Measurements from ENCODE around the gene PAQR9. TPM values are rescaled to one million over a fixed set of nuclear protein-coding genes. Genes with fewer than 3 reads are reported as not detected.
A peak's percentile ranks its signal among the peaks of the same experiment; 100 is the strongest.

The PAQR9 gene
- total RNA-seq, 2 experiments from 2014 or later: not detected

DNA sequence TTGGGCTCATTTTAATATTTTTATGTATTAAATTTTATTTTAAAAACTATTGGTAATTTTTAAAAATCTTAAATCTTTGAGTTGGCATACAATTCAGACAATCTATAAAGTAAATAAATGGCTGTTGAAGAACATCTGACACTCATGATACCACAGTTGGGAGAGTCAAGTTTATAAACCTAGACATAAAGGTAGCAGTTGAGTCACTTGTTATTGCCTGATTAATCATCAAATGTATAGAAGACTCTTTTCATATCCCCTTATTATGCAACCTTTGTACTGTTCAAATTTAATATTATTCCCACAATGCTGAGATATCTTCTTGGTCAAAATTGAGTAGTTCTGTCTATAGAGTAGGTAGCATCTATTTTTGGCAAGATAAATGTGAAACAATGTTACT lies 19.6 kb downstream of the PAQR9 start:
- Mint-ChIP-seq H3K36me3 (ENCODE audit: low read depth) (no peaks in the 10 kb centered on the region), H3K9me3 (no peaks in the 10 kb centered on the region)
- POLR2A ChIA-PET: no interaction called here

GRCh38 chr3:142943349-142943748 lies 20.1 kb downstream of the PAQR9 start:
- Mint-ChIP-seq H3K4me3 (no peak overlapping the region), H3K36me3 (ENCODE audit: low read depth) (no peaks in the 10 kb centered on the region), H3K9me3 (no peaks in the 10 kb centered on the region), H3K27me3 (peaks cover 23% of the 10 kb centered on the region), H3K4me1 (peaks cover 24% of the 10 kb centered on the region), H3K27ac (no peak overlapping the region)
- DNase-seq: no peak
- ChIA-PET POLR2A (no interaction called here), CTCF (interaction anchor here (0.5 to 1.0 kb wide), 2 partner anchors 8 to 69 kb away, joined by 4 read pairs; no protein-coding TSS in a partner anchor)

More for the DNA sequence above, 19.6 kb downstream of the PAQR9 start:
- no peak overlapping the region for H3K27ac Mint-ChIP-seq
- H3K4me1 Mint-ChIP-seq: peaks cover 24% of the 10 kb centered on the region
- no peak overlapping the region for H3K4me3 Mint-ChIP-seq
- CTCF ChIA-PET: interaction anchor here (0.5 to 1.0 kb wide), 2 partner anchors 8 to 70 kb away, joined by 4 read pairs; no protein-coding TSS in a partner anchor
- peaks cover 27% of the 10 kb centered on the region for H3K27me3 Mint-ChIP-seq
- DNase-seq: no peak

- Mint-ChIP-seq H3K9me3 (no peaks in the 10 kb centered on the region), H3K4me1 (peaks cover 13% of the 10 kb centered on the region), H3K27me3 (peaks cover 11% of the 10 kb centered on the region), H3K4me3 (no peak overlapping the region), H3K36me3 (ENCODE audit: low read depth) (no peaks in the 10 kb centered on the region), H3K27ac (no peak overlapping the region)
- no peak for DNase-seq
- ChIA-PET CTCF (interaction anchor here (0.6 to 1.2 kb wide), 3 partner anchors 20 to 557 kb away, joined by 3 read pairs; no protein-coding TSS in a partner anchor), POLR2A (no interaction called here)
These were observed 21.9 kb downstream of the PAQR9 start for GRCh38 chr3:142941373-142942123.

GRCh38 chr3:142940472-142940871 lies 23.0 kb downstream of the PAQR9 start:
- peaks cover 10% of the 10 kb centered on the region for H3K4me1 Mint-ChIP-seq
- POLR2A ChIA-PET: no interaction called here
- no peak for DNase-seq
- no peak overlapping the region for H3K4me3 Mint-ChIP-seq
- CTCF ChIA-PET: interaction anchor here (0.9 kb wide), 1 partner anchor 277 kb away, joined by 3 read pairs; no protein-coding TSS in a partner anchor
- peaks cover 5% of the 10 kb centered on the region for H3K27me3 Mint-ChIP-seq
- H3K36me3 Mint-ChIP-seq (ENCODE audit: low read depth): no peaks in the 10 kb centered on the region
- no peaks in the 10 kb centered on the region for H3K9me3 Mint-ChIP-seq
- no peak overlapping the region for H3K27ac Mint-ChIP-seq

DNA sequence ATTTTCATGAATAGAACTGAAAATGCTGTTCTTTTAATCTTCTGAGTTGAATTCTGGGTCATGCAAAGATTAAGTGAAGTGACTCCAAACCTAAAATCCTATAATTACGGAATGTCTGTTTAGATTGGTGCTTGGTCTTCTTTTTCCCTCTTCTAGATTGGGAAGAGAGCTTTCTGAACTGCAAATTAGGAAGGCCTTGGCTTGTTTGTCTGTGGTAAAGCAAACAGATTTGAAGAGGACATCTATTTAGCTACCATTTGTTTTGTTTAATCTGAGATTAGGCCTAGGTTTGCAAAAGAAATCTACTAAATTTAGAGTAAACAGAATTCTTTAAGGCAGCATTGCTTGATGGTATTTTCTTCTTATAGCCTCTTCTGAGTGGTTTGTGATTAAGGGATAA lies 23.5 kb downstream of the PAQR9 start:
- H3K4me3 Mint-ChIP-seq: no peak overlapping the region
- POLR2A ChIA-PET: no interaction called here
- CTCF ChIA-PET: interaction anchor here (0.8 to 0.9 kb wide), 2 partner anchors 11 to 12 kb away, joined by 3 to 5 read pairs; no protein-coding TSS in a partner anchor
- no peak overlapping the region for H3K27ac Mint-ChIP-seq
- peaks cover 10% of the 10 kb centered on the region for H3K4me1 Mint-ChIP-seq
- H3K27me3 Mint-ChIP-seq: peaks cover 4% of the 10 kb centered on the region
- no peaks in the 10 kb centered on the region for H3K9me3 Mint-ChIP-seq
- H3K36me3 Mint-ChIP-seq (ENCODE audit: low read depth): no peaks in the 10 kb centered on the region
- no peak for DNase-seq

- ChIA-PET CTCF (interaction anchor here (1.4 kb wide), 1 partner anchor 9 kb away, joined by 4 read pairs; no protein-coding TSS in a partner anchor), POLR2A (no interaction called here)
- Mint-ChIP-seq H3K4me3 (no peak overlapping the region), H3K27me3 (peaks cover 1% of the 10 kb centered on the region), H3K4me1 (no peaks in the 10 kb centered on the region), H3K27ac (no peak overlapping the region), H3K9me3 (no peaks in the 10 kb centered on the region), H3K36me3 (ENCODE audit: low read depth) (no peaks in the 10 kb centered on the region)
- DNase-seq: no peak
These were observed 27.5 kb downstream of the PAQR9 start for GRCh38 chr3:142935963-142936362.

DNA sequence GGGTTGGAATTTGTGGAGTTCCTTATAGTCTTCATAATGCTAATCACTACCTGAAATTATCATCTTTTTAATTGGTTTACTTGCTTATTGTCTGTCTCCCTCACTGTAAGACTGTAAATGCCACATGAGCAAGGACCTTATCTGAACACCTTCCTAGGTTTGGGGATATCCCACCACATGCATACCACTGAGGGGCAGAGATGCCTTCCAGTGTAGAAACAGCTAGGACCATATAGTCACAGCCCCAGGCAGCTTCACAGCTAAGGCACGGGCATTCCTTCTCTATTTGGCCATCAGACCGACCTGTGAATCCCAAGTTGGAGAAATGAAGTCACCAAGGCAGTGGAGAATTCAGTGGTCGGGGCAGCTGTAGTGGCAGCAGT lies 28.6 kb downstream of the PAQR9 start:
- Mint-ChIP-seq H3K4me3 (no peak overlapping the region), H3K27ac (no peak overlapping the region), H3K36me3 (ENCODE audit: low read depth) (no peaks in the 10 kb centered on the region), H3K4me1 (no peaks in the 10 kb centered on the region), H3K27me3 (no peaks in the 10 kb centered on the region), H3K9me3 (no peaks in the 10 kb centered on the region)
- ChIA-PET CTCF (no interaction called here), POLR2A (no interaction called here)
- DNase-seq: no peak

GRCh38 chr3:142934128-142934886 lies 29.2 kb downstream of the PAQR9 start:
- Mint-ChIP-seq H3K27ac (no peak overlapping the region), H3K4me3 (no peak overlapping the region), H3K9me3 (no peaks in the 10 kb centered on the region), H3K36me3 (ENCODE audit: low read depth) (no peaks in the 10 kb centered on the region), H3K27me3 (no peaks in the 10 kb centered on the region), H3K4me1 (no peaks in the 10 kb centered on the region)
- POLR2A ChIA-PET: no interaction called here
- DNase-seq: no peak
- CTCF ChIA-PET: no interaction called here

DNA sequence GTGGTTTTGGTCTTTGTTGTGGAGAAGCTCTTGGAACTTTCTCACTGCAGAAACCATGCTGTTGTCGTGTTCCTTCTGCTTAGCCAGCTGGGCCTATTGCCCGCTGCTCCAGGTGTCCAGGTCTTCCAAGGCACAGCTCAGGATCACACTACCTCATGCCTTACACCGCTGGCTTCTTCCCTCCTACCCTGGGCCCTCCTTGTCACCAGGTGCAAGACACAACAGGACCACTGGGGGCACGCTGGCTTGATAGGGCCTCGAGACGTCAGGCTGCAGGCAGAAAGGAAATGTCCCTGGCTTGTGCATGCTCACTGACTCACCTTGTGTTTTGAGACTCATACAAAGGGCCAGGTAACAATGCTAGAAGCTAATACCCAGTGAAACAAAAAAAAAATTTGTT lies 32.3 kb downstream of the PAQR9 start:
- no peaks in the 10 kb centered on the region for H3K9me3 Mint-ChIP-seq
- no peaks in the 10 kb centered on the region for H3K36me3 Mint-ChIP-seq (ENCODE audit: low read depth)
- no peak overlapping the region for H3K27ac Mint-ChIP-seq
- no peak overlapping the region for H3K4me3 Mint-ChIP-seq
- no peaks in the 10 kb centered on the region for H3K27me3 Mint-ChIP-seq
- POLR2A ChIA-PET: no interaction called here
- no peaks in the 10 kb centered on the region for H3K4me1 Mint-ChIP-seq
- DNase-seq: peak; percentile 20
- CTCF ChIA-PET: interaction anchor here (0.8 kb wide), 1 partner anchor 20 kb away, joined by 3 read pairs; no protein-coding TSS in a partner anchor

DNA sequence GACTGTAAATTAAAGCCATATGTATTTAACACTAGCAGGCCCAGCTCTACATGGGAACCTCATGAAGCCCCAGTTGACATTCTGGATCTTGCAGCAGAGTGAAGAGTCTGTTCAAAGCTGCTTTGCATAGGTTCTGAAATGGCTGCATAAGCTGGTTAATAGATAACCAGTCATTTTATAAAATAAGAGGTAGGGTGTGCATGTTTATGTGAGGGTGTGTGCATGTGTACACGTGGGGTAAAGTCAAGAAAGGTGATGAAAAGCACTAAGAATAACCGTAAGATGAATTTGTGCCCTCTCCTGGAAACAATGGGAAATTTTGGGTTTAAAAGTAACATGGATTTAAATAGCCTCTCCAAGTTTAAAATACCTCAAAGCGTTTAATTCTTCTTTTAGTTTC lies 33.0 kb downstream of the PAQR9 start:
- CTCF ChIA-PET: interaction anchor here (0.8 kb wide), 1 partner anchor 19 kb away, joined by 3 read pairs; no protein-coding TSS in a partner anchor
- POLR2A ChIA-PET: no interaction called here
- Mint-ChIP-seq H3K36me3 (ENCODE audit: low read depth) (no peaks in the 10 kb centered on the region), H3K27me3 (peaks cover 1% of the 10 kb centered on the region), H3K27ac (no peak overlapping the region), H3K4me1 (no peaks in the 10 kb centered on the region), H3K4me3 (no peak overlapping the region), H3K9me3 (no peaks in the 10 kb centered on the region)
- DNase-seq: no peak

DNA sequence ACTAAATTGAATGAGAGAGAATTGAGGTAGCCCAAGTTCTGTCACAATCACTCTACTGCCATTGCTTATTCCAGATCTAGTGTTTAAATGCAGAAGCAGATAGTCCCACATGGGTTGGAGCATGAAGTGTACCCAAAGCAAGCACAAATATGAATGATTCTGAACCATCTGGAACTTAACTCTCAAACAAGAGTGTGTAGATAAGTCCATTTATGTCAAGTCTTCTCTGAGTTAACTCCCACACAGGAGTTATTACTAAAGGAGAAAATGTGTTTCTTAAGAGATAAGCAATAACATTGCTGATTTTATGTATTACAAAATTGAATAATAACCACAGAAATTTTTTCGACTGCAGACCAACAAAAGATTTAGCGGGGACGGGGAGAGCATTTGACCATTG lies 33.6 kb downstream of the PAQR9 start:
- Mint-ChIP-seq H3K27ac (no peak overlapping the region), H3K4me3 (no peak overlapping the region), H3K9me3 (no peaks in the 10 kb centered on the region), H3K4me1 (no peaks in the 10 kb centered on the region), H3K36me3 (ENCODE audit: low read depth) (no peaks in the 10 kb centered on the region), H3K27me3 (peaks cover 6% of the 10 kb centered on the region)
- ChIA-PET CTCF (no interaction called here), POLR2A (no interaction called here)
- DNase-seq: no peak

GRCh38 chr3:142929109-142929508 lies 34.4 kb downstream of the PAQR9 start:
- H3K27me3 Mint-ChIP-seq: peaks cover 12% of the 10 kb centered on the region
- peak; percentile 49 for DNase-seq
- no peaks in the 10 kb centered on the region for H3K9me3 Mint-ChIP-seq
- CTCF ChIA-PET: interaction anchor here (1.0 kb wide), 1 partner anchor 11 kb away, joined by 3 read pairs; no protein-coding TSS in a partner anchor
- H3K36me3 Mint-ChIP-seq (ENCODE audit: low read depth): no peaks in the 10 kb centered on the region
- POLR2A ChIA-PET: no interaction called here
- H3K4me1 Mint-ChIP-seq: no peaks in the 10 kb centered on the region
- H3K4me3 Mint-ChIP-seq: no peak overlapping the region
- H3K27ac Mint-ChIP-seq: no peak overlapping the region

DNA sequence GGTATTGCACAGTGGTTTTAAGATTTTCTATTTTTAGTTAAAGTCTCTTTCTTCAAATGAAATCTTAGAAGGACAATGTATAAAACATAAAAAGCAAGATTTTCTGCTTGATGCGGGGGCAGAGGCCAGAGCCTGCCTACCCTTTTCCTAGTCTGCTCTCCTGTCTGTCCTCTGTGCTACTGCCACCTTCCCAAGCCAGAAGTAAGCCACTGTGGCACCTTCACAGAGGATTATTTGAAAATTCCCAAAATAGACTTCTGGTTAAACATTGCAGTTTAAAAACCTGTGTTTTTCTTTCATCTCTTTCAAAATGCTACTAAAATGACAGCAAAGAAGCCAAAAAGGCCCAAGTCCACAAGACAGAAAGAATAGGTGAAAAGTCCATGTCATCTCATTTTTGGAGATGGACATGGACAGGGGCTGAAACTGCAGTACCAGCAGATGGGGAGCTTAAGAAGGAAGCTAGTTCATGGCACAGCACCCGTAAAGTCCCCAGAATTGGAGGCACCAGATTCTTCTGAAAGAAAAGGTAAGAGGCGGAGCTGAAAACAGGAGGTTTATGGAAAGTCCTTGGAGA lies 37.0 kb downstream of the PAQR9 start:
- Mint-ChIP-seq H3K27me3 (peaks cover 19% of the 10 kb centered on the region), H3K4me3 (no peak overlapping the region), H3K9me3 (peaks cover 2% of the 10 kb centered on the region), H3K4me1 (no peaks in the 10 kb centered on the region), H3K27ac (no peak overlapping the region), H3K36me3 (ENCODE audit: low read depth) (no peaks in the 10 kb centered on the region)
- no peak for DNase-seq
- CTCF ChIA-PET: no interaction called here
- POLR2A ChIA-PET: no interaction called here

Measured in activated CD4-positive, alpha-beta T cell treated with anti-CD3 and anti-CD28 coated beads, Interleukin-2, amount 10 ng/mL, durations not matched to agents 7 days and 5 days (primary cell).